GM12873 (cell line): Measurements from ENCODE around the gene TBC1D9.

Experiments
- CTCF ChIP-seq: IDR thresholded peaks from 2 replicates; pipeline ENCODE4 v1.5.1; 2012; ENCODE audit warnings: low read depth, mild to moderate bottlenecking, moderate library complexity, low read length, control low read depth; ENCODE audit not compliant: insufficient read depth; ENCODE audit errors: missing control alignments

The TBC1D9 gene

GRCh38 chr4:140701071-140701470, 55.1 kb downstream of the TBC1D9 start:
- no peak for TF ChIP-seq CTCF

- no peak for TF ChIP-seq CTCF
Measured at GRCh38 chr4:140697709-140698560, 58.2 kb downstream of the TBC1D9 start.

- TF ChIP-seq CTCF, result no peak
Measured at GRCh38 chr4:140695483-140695882, 60.7 kb downstream of the TBC1D9 start.

GRCh38 chr4:140693562-140693961, 62.6 kb downstream of the TBC1D9 start:
- TF ChIP-seq CTCF, result no peak

GRCh38 chr4:140691369-140691768, 64.8 kb downstream of the TBC1D9 start:
- TF ChIP-seq CTCF, result no peak

- TF ChIP-seq CTCF, result no peak
Measured at GRCh38 chr4:140690093-140690492, 66.1 kb downstream of the TBC1D9 start.

GRCh38 chr4:140689623-140690022, 66.6 kb downstream of the TBC1D9 start:
- no peak for TF ChIP-seq CTCF
